HL-60/S4 treated with phorbol 12-myristate 13-acetate at 8.2 ng/mL for 4 days and 3 days (cell line): ENCODE measurements around the gene KCTD20.
"Not testable (repeated sequence)": the region's sequence is repeated elsewhere in the genome, so short reads cannot be mapped to it uniquely, and the experiment has no call there.

Experiments used
- in situ Hi-C: fragments of 300-500 bp; cut with MboI; formaldehyde crosslinking; loops from 2 replicates; pipeline ENCODE4 v1.15.0; 2022; ENCODE audit warnings: low sequenced_read_pairs

The KCTD20 gene

DNA sequence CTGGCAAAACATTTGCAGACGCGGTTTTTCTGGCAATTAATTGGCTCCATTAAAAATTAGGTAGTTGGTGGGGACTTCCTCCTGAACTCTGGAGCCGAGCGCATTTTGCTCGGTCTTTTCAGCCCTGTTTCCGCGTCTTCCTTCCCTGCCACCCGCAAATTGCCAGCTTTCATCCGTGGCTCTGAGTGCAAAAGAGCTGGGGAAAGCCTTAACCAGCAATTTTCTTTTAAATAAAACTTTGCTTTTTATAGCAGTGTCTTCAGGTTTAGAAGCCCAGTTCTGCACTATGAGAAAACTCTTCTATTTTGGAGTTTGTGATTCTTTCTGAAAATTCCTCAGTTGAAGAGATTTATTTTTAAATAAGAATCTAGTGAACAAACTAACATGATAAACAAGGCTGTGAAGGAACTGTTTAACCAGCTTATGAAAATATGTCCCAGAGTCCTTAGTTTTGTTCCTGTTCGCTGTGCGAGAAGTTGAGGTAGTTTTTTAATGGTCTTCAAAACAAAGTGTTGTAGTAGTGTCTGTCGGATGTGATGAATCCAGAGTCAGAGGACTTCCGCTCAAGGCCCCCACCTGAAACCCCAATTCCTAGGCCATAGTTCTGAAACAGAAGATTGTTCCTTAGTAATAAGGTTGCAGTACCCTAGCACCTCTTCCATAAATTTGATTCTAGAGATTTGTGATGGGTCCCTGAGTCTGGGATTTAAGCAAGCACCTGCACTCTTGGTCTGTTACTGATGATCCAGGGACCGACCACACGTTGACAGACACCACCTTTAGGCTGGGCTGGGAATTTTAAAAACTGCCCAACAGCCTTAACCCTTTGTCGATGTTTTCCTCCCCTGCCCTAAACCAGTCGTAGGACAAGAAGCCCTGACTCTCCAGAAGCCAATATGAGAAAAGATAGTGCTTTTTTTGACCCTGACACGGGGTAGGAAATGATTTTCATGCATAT, 950 bp downstream of the KCTD20 start:
- in situ Hi-C loops, result no loop called here

DNA sequence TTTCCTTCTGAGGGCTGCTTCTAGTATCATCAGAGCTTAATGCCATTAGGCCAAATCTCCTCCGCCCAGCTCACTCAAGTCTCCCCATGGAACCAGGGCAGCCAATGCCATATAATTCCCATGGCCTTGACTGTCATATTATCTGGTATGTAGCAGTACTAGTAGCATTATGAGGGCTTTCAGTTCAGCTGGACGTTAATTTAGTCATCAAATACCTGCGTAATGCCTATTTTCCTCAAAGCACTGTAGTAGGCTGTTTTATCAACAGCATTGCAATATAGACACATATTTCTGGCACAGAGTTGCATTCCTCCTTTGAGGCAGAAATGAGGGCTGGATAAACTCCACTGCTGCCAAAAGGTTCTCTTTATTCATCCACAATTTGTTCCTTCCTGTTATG, 1.7 kb downstream of the KCTD20 start:
- in situ Hi-C loops, result no loop called here

DNA sequence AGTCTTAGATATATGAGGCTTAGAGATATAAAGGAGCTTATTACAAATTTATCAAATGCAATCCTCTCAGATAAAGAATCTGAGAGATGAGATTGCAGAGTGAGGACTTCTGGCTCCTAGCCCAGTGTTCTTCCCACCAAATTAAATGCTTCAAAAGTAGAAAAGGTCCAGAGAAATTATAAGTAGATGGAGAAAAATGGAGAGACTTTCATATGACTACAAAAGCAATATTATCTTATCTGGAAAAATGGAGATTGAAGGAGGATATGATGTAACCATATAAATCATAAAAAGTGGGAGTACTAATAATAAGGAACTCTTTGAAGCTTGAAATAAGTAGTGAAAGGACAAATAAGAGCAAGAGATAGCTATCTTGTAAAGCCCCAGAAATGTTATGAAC, 2.8 kb downstream of the KCTD20 start:
- in situ Hi-C loops, result no loop called here

DNA sequence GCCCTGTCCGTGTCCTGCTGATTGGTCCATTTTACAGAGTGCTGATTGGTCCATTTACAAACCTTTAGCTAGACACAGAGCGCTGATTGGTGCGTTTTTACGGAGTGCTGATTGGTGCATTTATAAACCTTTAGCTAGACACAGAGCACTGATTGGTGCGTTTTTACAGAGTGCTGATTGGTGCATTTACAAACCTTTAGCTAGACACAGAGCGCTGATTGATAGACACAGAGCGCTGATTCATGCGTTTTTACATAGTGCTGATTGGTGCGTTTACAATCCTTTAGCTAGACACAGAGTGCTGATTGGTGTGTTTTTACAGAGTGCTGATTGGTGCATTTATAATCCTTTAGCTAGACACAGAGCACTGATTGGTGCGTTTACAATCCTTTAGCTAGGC, 6.4 kb downstream of the KCTD20 start:
- in situ Hi-C loops, result not testable (repeated sequence)

GRCh38 chr6:36452897-36453296, 10.1 kb downstream of the KCTD20 start:
- in situ Hi-C loops, result not testable (repeated sequence)

DNA sequence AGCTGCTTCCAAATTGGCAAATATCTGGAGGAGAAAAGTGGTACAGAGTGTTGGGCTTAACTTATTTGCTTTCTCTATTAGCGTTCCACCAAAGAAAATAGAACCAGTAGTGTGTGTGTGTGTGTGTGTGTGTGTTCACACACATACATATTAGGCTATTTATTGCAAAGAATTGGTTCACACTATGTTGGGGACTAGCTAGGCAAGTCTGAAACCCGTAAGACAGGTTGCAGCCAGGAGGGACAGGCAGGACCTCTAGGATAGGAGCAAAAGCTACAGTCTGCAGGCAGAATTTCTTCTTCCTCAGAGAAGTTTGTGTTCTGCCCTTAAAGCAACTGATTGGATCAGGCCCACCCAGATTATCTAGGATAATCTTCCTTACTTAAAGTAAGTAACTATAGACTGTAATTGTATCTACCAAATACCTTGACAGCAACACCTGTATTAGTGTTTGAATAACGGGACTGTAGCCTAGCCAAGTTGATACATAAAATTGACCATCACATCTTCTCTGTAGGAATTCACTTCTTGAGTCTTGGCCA, 12.8 kb downstream of the KCTD20 start:
- in situ Hi-C loops, result no loop called here

DNA sequence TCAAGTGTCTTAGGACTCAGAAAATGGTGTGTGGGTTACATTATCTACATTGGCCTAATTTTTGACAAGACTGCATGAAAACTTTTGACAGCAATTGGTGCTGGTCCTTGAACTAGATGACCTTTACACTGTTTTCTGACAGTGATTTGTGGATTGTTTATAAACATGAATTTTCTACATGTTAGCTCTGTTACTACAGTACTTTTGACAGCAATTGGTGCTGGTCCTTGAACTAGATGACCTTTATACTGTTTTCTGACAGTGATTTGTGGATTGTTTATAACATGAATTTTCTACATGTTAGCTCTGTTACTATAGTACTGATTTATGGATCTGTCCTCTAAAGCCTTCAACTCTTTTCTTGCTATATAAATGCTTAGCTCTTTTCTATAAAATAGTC, 16.7 kb downstream of the KCTD20 start:
- in situ Hi-C loops, result no loop called here

- in situ Hi-C loops, result no loop called here
Measured at GRCh38 chr6:36460916-36461315, 18.1 kb downstream of the KCTD20 start.

GRCh38 chr6:36461646-36462045, 18.8 kb downstream of the KCTD20 start:
- in situ Hi-C loops, result no loop called here

GRCh38 chr6:36463676-36464075, 20.9 kb downstream of the KCTD20 start:
- in situ Hi-C loops, result no loop called here

GRCh38 chr6:36464233-36464632, 21.4 kb downstream of the KCTD20 start:
- in situ Hi-C loops, result no loop called here

DNA sequence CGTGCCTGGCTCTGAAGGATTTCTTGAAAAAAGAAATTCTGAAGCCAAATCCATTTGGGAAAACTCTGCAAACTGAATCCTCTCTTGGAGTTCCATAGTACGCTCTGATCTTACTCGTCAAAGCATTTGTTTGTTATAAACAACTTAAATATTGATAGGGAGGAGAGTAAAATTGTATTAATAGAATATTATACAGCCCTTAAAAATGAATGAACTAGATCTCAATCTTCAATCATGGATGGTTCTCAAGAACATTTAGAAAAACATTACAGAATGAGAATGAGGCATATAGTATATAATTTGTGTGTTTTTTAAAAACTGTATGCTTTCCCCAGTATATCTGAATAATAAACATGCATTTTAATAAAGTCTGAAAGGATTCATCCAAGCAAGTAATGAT, 24.8 kb downstream of the KCTD20 start:
- in situ Hi-C loops, result no loop called here

DNA sequence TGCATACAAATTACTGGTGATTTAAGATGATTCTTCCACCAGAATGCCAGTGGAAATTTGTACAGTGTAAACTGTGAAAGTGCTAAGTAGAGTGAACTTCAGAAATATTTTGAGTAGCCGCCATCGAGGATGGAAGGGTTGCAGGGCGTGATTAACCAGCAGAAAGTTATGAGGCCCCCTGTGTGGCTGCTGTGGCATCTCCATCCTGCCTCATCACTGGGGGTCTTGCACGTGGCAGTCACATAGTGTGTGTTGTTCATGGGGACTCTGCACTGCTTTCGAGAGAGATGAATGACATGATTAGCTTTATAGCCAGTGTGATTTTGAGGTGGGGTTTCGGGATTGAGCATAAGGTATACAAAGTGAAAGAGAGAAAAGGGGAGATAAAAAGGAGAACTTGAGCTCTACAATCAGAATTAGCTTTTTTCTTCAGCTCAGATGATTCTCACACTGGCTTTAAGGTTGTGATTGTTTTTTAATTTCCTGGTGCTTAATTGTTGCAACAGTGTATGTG, 26.4 kb downstream of the KCTD20 start:
- in situ Hi-C loops, result no loop called here

GRCh38 chr6:36469946-36470345, 27.1 kb downstream of the KCTD20 start:
- in situ Hi-C loops, result no loop called here

GRCh38 chr6:36478051-36478526, 35.3 kb downstream of the KCTD20 start:
- in situ Hi-C loops, result no loop called here

DNA sequence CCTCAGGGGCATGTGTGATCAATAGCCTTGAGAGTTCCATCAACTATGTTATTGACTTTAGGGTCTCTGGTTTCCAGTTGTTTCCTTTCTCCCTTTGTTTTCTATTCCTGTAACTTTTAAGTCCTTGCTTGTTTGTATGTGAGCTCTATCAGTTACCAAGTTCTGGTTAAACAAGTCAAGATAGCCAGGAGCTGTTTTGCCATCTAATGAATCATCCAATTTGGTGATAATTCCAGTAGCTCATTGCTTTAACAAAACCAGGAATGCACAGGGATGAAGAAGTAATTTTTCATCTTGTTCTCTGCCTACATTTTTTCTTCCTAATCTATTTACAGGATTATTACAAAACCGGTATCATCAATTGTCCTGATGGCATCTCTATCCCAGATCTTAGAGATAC, 36.5 kb downstream of the KCTD20 start:
- in situ Hi-C loops, result no loop called here

- in situ Hi-C loops, result not testable (repeated sequence)
Measured at GRCh38 chr6:36483326-36483725, 40.5 kb downstream of the KCTD20 start.

- in situ Hi-C loops, result no loop called here
Measured at GRCh38 chr6:36484736-36485135, 41.9 kb downstream of the KCTD20 start.

DNA sequence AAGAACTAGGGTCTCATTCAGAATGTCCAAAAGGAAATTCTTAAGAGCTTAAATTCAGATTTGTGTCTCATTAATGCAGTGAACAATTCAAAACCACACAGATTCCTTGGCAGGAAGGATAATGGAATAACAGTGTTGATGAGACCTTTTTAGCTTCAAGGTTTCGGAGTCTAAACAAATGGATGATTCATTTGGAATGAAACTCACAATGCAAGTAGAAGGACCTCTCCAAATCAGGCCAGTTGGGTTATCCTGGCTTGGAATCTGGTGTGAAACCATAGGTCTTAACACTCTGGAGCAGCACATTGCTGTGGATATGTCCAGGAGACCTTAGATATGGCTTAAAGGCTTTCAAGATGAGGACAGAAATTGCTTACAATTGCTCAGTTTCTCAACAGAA, 44.9 kb downstream of the KCTD20 start:
- in situ Hi-C loops, result no loop called here

GRCh38 chr6:36488221-36488620, 45.4 kb downstream of the KCTD20 start:
- in situ Hi-C loops, result no loop called here

- in situ Hi-C loops, result no loop called here
Measured at GRCh38 chr6:36489426-36489825, 46.6 kb downstream of the KCTD20 start.

DNA sequence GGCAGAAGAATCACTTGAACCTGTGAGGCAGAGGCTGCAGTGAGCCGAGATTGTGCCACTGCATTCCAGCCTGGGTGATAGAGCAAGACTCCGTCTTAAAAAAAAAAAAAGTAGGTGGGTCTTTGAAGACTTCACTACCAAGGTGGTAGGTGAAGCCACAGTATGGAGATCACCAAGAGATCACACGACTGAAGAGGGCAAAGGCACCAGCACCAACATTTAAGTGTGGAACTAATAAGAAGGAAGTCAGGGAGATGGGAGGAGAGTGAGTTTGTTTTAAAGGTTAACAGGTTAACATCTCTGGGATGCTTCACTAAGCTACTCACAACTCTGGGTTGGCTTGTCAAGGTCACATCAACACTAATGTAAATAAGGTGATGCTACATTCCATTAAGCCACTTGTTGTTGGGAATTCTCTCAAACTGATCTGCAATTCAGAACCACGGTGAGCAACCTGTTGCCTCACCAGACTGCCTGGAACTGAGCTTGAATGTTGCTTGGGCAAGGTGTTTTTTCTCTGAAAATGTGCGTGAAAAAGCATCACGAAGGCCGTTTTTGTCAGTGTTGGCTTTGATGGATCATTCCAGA, 48.7 kb downstream of the KCTD20 start:
- in situ Hi-C loops, result no loop called here
